HFFc6 (cell line): Measurements from ENCODE around the gene SLC25A43. TPM values are rescaled to one million over a fixed set of nuclear protein-coding genes. Genes with fewer than 3 reads are reported as not detected.
"Not testable (repeated sequence)": the region's sequence is repeated elsewhere in the genome, so short reads cannot be mapped to it uniquely, and the experiment has no call there.

Experiments
- DNase-seq: peaks from one replicate; pipeline ENCODE4 v3.0.0-alpha.2; 2018
- H3K27ac Mint-ChIP-seq: 2 replicates; pipeline ENCODE4 v1.8.0; 2020; ENCODE audit warnings: mild to moderate bottlenecking, mixed read lengths
- H3K27me3 Mint-ChIP-seq: 2 replicates; pipeline ENCODE4 v1.8.0; 2021; ENCODE audit warnings: mild to moderate bottlenecking, moderate library complexity, mixed read lengths; ENCODE audit not compliant: insufficient read depth
- H3K36me3 Mint-ChIP-seq: 2 replicates; pipeline ENCODE4 v1.8.0; 2021; ENCODE audit warnings: low read depth, mixed read lengths
- H3K4me1 Mint-ChIP-seq: 2 replicates; pipeline ENCODE4 v1.8.0; 2020; ENCODE audit warnings: low read depth, mixed read lengths
- H3K4me3 Mint-ChIP-seq: 2 replicates; pipeline ENCODE4 v1.8.0; 2020; ENCODE audit warnings: mild to moderate bottlenecking, moderate library complexity, mixed read lengths
- H3K9me3 Mint-ChIP-seq: 2 replicates; pipeline ENCODE4 v1.8.0; 2020; ENCODE audit warnings: mild to moderate bottlenecking, mixed read lengths
- CTCF ChIP-seq: fragments of 200-600 bp; sonication (generic); IDR thresholded peaks from 2 replicates; pipeline ENCODE4 v1.5.0; 2021; ENCODE audit warnings: antibody characterized with exemption, mild to moderate bottlenecking
- total RNA-seq, 6 experiments: library from RNA; stranded (reverse); fragmentation: NEBNext Ultra II Directional; extraction: Animal tissue kit (Norgen Biotek cat#: 25700); gene quantifications; 2 replicates in 1 of 6; 3 replicates in 5 of 6; pipeline ENCODE4 v1.2.3, GENCODE V29; 2021

SLC25A43 gene
- total RNA-seq, 6 experiments from 2014 or later: 19.4 to 26.0 (median 22.7) TPM

DNA sequence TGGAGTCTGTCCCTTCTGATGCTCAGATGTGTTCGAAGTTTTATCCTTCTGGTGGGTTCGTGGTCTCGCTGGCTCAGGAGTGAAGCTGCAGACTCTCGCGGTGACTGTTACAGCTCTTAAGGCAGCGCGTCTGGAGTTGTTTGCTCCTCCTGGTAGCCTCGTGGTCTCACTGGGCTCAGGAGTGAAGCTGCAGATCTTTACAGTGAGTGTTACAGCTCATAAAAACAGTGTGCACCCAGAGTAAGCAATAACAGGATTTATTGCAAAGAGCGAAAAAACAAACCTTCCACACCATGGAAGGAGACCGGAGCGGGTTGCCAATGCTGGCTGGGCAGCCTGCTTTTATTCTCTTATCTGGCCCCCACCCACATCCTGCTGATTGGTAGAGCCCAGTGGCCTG is 87.6 kb downstream of the SLC25A43 start:
- Mint-ChIP-seq H3K36me3 (no peaks in the 10 kb centered on the region), H3K9me3 (no peaks in the 10 kb centered on the region), H3K4me1 (no peaks in the 10 kb centered on the region), H3K4me3 (no peak overlapping the region), H3K27me3 (peaks cover 4% of the 10 kb centered on the region), H3K27ac (no peak overlapping the region)
- no peak for TF ChIP-seq CTCF
- DNase-seq: no peak

DNA sequence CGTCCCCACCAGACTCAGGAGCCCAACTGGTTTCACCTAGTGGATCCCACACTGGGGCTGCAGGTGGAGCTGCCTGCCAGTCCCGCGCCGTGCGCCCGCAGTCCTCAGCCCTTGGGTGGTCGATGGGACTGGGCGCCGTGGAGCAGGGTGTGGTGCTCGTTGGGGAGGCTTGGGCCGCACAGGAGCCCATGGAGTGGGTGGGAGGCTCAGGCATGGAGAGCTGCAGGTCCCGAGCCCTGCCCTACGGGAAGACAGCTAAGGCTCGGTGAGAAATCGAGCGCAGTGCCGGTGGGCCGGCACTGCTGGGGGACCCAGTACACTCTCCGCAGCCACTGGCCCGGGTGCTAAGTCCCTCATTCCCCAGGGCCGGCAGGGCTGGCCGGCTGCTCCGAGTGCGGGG is 88.6 kb downstream of the SLC25A43 start:
- DNase-seq, H3K4me1 Mint-ChIP-seq, H3K9me3 Mint-ChIP-seq, H3K27ac Mint-ChIP-seq, H3K4me3 Mint-ChIP-seq, H3K36me3 Mint-ChIP-seq, H3K27me3 Mint-ChIP-seq: not testable (repeated sequence)

DNA sequence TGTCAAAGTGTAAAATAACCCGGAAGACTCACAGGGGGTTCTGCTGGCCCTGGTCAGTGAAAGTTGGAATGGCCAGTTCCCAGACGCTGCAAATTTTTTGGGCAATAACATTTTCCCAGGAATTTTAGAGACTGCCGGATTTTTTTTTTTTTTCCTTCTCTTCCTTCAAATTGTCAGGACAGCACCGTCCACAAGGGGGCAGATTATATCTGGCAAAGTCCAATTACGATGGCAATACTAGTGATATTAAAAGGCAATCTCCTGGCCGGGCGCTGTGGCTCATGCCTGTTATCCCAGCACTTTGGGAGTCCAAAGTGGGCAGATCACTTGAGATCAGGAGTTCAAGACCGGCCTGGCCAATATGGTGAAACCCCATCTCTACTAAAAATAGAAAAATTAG is 89.6 kb downstream of the SLC25A43 start:
- TF ChIP-seq CTCF: peak; percentile 83
- H3K9me3 Mint-ChIP-seq: no peaks in the 10 kb centered on the region
- H3K27ac Mint-ChIP-seq: no peak overlapping the region
- H3K27me3 Mint-ChIP-seq: peaks cover 4% of the 10 kb centered on the region
- no peak overlapping the region for H3K4me3 Mint-ChIP-seq
- DNase-seq: peak; percentile 38
- no peaks in the 10 kb centered on the region for H3K36me3 Mint-ChIP-seq
- no peaks in the 10 kb centered on the region for H3K4me1 Mint-ChIP-seq

DNA sequence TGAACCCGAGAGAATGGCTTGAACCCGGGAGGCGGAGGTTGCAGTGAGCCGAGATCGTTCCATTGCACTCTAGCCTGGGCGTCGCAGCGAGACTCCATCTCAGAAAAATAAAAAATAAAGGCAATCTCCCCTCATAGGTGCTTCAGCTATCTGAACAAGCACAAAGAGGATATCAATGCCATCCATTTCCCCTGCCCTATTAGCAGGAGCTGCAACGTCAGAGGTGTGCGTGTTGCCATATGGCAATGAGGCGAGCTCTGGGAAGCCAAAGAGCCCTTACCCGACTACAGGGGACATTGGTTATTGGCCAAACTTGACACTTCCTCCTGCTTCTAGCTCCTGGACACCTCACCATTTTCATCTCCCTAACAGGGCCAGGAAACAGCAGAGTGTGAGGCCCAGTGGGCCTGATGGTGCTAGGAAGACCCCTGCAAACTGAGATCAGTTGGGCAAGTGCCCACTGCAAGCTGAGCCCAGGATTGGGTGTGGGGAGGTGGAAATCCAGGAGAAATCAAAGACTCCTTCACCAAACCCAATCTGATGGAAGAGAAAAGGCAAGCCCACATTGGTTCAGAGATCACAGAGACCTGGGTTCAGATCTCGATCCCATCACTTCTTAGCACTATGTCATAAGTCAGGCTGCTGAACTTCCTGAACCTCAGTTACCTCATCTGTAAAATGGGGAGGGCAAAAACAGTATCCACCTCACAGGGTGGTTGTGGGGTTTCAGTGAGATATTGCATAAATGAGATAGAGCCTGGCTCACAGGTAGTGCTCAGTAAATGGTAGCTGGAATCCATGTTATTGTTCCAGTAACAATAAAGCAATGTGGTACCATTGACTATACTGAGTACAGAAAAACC is 90.3 kb downstream of the SLC25A43 start:
- H3K4me1 Mint-ChIP-seq: no peaks in the 10 kb centered on the region; the same call in 1 of the 2 replicates
- H3K4me3 Mint-ChIP-seq: no peak overlapping the region
- no peak for TF ChIP-seq CTCF
- H3K27me3 Mint-ChIP-seq: peaks cover 4% of the 10 kb centered on the region
- no peaks in the 10 kb centered on the region for H3K36me3 Mint-ChIP-seq
- no peak overlapping the region for H3K27ac Mint-ChIP-seq
- DNase-seq: no peak
- no peaks in the 10 kb centered on the region for H3K9me3 Mint-ChIP-seq

- DNase-seq: no peak
- TF ChIP-seq CTCF: no peak
- no peak overlapping the region for H3K27ac Mint-ChIP-seq
- no peaks in the 10 kb centered on the region for H3K36me3 Mint-ChIP-seq
- no peaks in the 10 kb centered on the region; the same call in 1 of the 2 replicates for H3K27me3 Mint-ChIP-seq
- H3K4me3 Mint-ChIP-seq: no peak overlapping the region
- H3K4me1 Mint-ChIP-seq: no peaks in the 10 kb centered on the region; the same call in 1 of the 2 replicates
- H3K9me3 Mint-ChIP-seq: no peaks in the 10 kb centered on the region
Measured at GRCh38 chrX:119492463-119492862, 93.3 kb downstream of the SLC25A43 start.

DNA sequence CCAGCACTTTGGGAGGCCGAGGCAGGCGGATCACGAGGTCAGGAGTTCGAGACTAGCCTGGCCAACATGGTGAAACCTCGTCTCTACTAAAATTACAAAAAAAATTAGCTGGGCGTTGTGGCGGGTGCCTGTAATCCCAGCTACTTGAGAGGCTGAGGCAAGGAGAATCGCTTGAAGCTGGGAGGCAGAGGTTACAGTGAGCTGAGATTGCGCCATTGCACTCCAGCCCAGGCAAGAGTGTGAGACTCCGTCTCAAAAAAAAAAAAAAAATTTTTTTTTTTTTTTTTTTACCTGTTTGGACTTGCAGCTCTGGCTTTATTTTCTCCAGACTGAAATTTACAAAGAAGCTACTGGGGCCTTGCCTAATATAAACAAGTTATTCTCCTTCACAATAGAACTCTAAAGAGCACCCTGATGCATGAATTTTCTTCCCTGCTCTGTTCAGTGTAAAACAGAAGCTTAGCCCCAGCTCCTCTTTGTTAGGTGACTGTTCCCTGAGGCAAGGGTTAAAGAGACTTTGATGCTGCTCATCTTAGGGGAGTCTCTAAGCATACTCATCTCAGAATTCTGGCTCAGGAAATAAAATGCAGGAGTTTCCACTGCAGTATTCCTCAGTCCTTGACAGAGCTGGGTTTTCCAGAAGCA is 94.8 kb downstream of the SLC25A43 start:
- not testable (repeated sequence) for H3K4me1 Mint-ChIP-seq, H3K9me3 Mint-ChIP-seq, H3K27me3 Mint-ChIP-seq, H3K36me3 Mint-ChIP-seq, DNase-seq, H3K4me3 Mint-ChIP-seq
- H3K27ac Mint-ChIP-seq: peak overlapping the region; percentile 11; the same call in 1 of the 2 replicates
